Measurements from ENCODE around the gene ZC3H4. TPM values are rescaled to one million over a fixed set of nuclear protein-coding genes. Genes with fewer than 3 reads are reported as not detected.

ZC3H4 gene
- total RNA-seq, 1 donor from 2014 or later, result 43.5 TPM

GRCh38 chr19:47133021-47133471 is 19.5 kb upstream of the ZC3H4 start:
- Mint-ChIP-seq H3K27ac (ENCODE audit: unreplicated experiment) (peak overlapping the region; percentile 67), H3K27me3 (ENCODE audit: low read depth) (no peaks in the 10 kb centered on the region), H3K9me3 (ENCODE audit: low read depth) (peaks cover 4% of the 10 kb centered on the region), H3K4me3 (ENCODE audit: unreplicated experiment) (no peak overlapping the region), H3K4me1 (ENCODE audit: low read depth) (peaks cover 44% of the 10 kb centered on the region), H3K36me3 (ENCODE audit: low read depth) (peaks cover 7% of the 10 kb centered on the region)
- TF ChIP-seq CTCF (IDR thresholded peaks at IDR 0.05), result no peak
- no peak for DNase-seq (ENCODE audit: low spot score)

- no peak for TF ChIP-seq CTCF (IDR thresholded peaks at IDR 0.05)
- Mint-ChIP-seq H3K36me3 (ENCODE audit: low read depth) (peaks cover 7% of the 10 kb centered on the region), H3K4me3 (ENCODE audit: unreplicated experiment) (peak overlapping the region; percentile 99), H3K9me3 (ENCODE audit: low read depth) (peaks cover 4% of the 10 kb centered on the region), H3K27ac (ENCODE audit: unreplicated experiment) (peak overlapping the region; percentile 98), H3K27me3 (ENCODE audit: low read depth) (no peaks in the 10 kb centered on the region), H3K4me1 (ENCODE audit: low read depth) (peaks cover 44% of the 10 kb centered on the region)
- no peak for DNase-seq (ENCODE audit: low spot score)
Measured at GRCh38 chr19:47132194-47132852, 18.7 kb upstream of the ZC3H4 start.

- peaks cover 7% of the 10 kb centered on the region for H3K36me3 Mint-ChIP-seq (ENCODE audit: low read depth)
- peaks cover 44% of the 10 kb centered on the region for H3K4me1 Mint-ChIP-seq (ENCODE audit: low read depth)
- no peaks in the 10 kb centered on the region for H3K27me3 Mint-ChIP-seq (ENCODE audit: low read depth)
- peak; percentile 98 for DNase-seq (ENCODE audit: low spot score)
- peak within 1 kb of the TSS; percentile 98 for H3K27ac Mint-ChIP-seq (ENCODE audit: unreplicated experiment)
- peak; percentile 79 for TF ChIP-seq CTCF (IDR thresholded peaks at IDR 0.05)
- H3K9me3 Mint-ChIP-seq (ENCODE audit: low read depth), result peaks cover 4% of the 10 kb centered on the region
- H3K4me3 Mint-ChIP-seq (ENCODE audit: unreplicated experiment), result peak within 1 kb of the TSS; percentile 99
Measured at GRCh38 chr19:47130589-47131227, 17.1 kb upstream of the ZC3H4 start, which contains the start of gene SAE1. SAE1 (plus strand) TSS chr19:47130835; CDS start chr19:47130931, 96 bp downstream.

GRCh38 chr19:47130120-47130588 is 16.6 kb upstream of the ZC3H4 start:
- DNase-seq (ENCODE audit: low spot score), result no peak
- Mint-ChIP-seq H3K36me3 (ENCODE audit: low read depth) (peaks cover 7% of the 10 kb centered on the region), H3K27ac (ENCODE audit: unreplicated experiment) (peak overlapping the region; percentile 98), H3K4me1 (ENCODE audit: low read depth) (peaks cover 42% of the 10 kb centered on the region), H3K4me3 (ENCODE audit: unreplicated experiment) (peak overlapping the region; percentile 99), H3K27me3 (ENCODE audit: low read depth) (no peaks in the 10 kb centered on the region), H3K9me3 (ENCODE audit: low read depth) (peaks cover 4% of the 10 kb centered on the region)
- TF ChIP-seq CTCF (IDR thresholded peaks at IDR 0.05), result no peak

GRCh38 chr19:47129579-47129978 is 16.0 kb upstream of the ZC3H4 start:
- no peak overlapping the region for H3K4me3 Mint-ChIP-seq (ENCODE audit: unreplicated experiment)
- H3K9me3 Mint-ChIP-seq (ENCODE audit: low read depth), result peaks cover 4% of the 10 kb centered on the region
- H3K36me3 Mint-ChIP-seq (ENCODE audit: low read depth), result peaks cover 7% of the 10 kb centered on the region
- no peak for TF ChIP-seq CTCF (IDR thresholded peaks at IDR 0.05)
- H3K27me3 Mint-ChIP-seq (ENCODE audit: low read depth), result no peaks in the 10 kb centered on the region
- DNase-seq (ENCODE audit: low spot score), result no peak
- H3K4me1 Mint-ChIP-seq (ENCODE audit: low read depth), result peaks cover 41% of the 10 kb centered on the region
- peak overlapping the region; percentile 63 for H3K27ac Mint-ChIP-seq (ENCODE audit: unreplicated experiment)

All from chondrocyte (in vitro differentiated cells).